PC-9 (cell line): ENCODE measurements around the gene SLC51A. TPM values are rescaled to one million over a fixed set of nuclear protein-coding genes. Genes with fewer than 3 reads are reported as not detected.

Experiments used
- BruUV-seq: library from RNA; stranded (reverse); fragments of 400-500 nt; replicated peaks from 2 replicates; lab custom pipeline; 2021; lab: Mats Ljungman, UMichigan
- CTCF ChIA-PET: fragments of 300-600 bp; sonication (Branson Sonifier 250); formaldehyde crosslinking; loops from one replicate; lab custom pipeline; 2022; ENCODE audit warnings: antibody characterized with exemption; lab: Charles Lee
- POLR2A ChIA-PET: fragments of 300-600 bp; sonication (Branson Sonifier 250); formaldehyde crosslinking; loops from one replicate; lab custom pipeline; 2022; ENCODE audit warnings: antibody characterized with exemption; ENCODE audit not compliant: unreplicated experiment; lab: Charles Lee
- DNase-seq, 2 experiments: peaks; one replicate each; pipeline versions ENCODE4 v3.0.0 to v3.0.0-alpha.2; 2015 to 2022; ENCODE audit warnings: mixed read lengths in 1 of 2
- H2AFZ ChIP-seq: fragments of 200-600 bp; sonication (generic); 2 replicates; pipeline ENCODE4 v1.8.1; 2017; ENCODE audit warnings: antibody characterized with exemption
- H3F3A ChIP-seq: fragments of 200-600 bp; sonication (generic); 2 replicates; pipeline ENCODE4 v1.8.1; 2017; ENCODE audit warnings: antibody characterized with exemption, mild to moderate bottlenecking, low read depth; ENCODE audit not compliant: insufficient read depth
- H3K27ac ChIP-seq: fragments of 200-600 bp; sonication (generic); 2 replicates; pipeline ENCODE4 v1.6.1; 2016; ENCODE audit warnings: mixed run types
- H3K27me3 ChIP-seq: fragments of 200-600 bp; sonication (generic); 2 replicates; pipeline ENCODE4 v1.6.1; 2016; ENCODE audit warnings: low read depth, mixed run types; ENCODE audit not compliant: insufficient read depth
- H3K36me3 ChIP-seq: fragments of 200-600 bp; sonication (generic); 2 replicates; pipeline ENCODE4 v1.6.1; 2016; ENCODE audit warnings: low read depth, mixed run types
- H3K4me1 ChIP-seq: fragments of 200-600 bp; sonication (generic); replicated peaks from 2 replicates; pipeline ENCODE4 v1.6.1; 2016; ENCODE audit warnings: mixed run types; ENCODE audit not compliant: insufficient read depth
- H3K4me2 ChIP-seq: fragments of 200-600 bp; sonication (generic); 2 replicates; pipeline ENCODE4 v1.6.1; 2017; ENCODE audit warnings: mixed run types
- H3K4me3 ChIP-seq: fragments of 200-600 bp; sonication (generic); 2 replicates; pipeline ENCODE4 v1.6.1; 2016; ENCODE audit warnings: mixed run types
- H3K79me2 ChIP-seq: fragments of 200-600 bp; sonication (generic); 2 replicates; pipeline ENCODE4 v1.6.1; 2017; ENCODE audit warnings: low read depth, mixed run types
- H3K9me2 ChIP-seq: fragments of 200-600 bp; sonication (generic); 2 replicates; pipeline ENCODE4 v1.8.1; 2017; ENCODE audit warnings: mild to moderate bottlenecking; ENCODE audit not compliant: insufficient read depth
- H3K9me3 ChIP-seq: fragments of 200-600 bp; sonication (generic); 2 replicates; pipeline ENCODE4 v1.8.1; 2016; ENCODE audit warnings: low read depth; ENCODE audit not compliant: insufficient read depth
- H4K20me1 ChIP-seq: fragments of 200-600 bp; sonication (generic); 2 replicates; pipeline ENCODE4 v1.8.1; 2017; ENCODE audit not compliant: insufficient read depth
- CTCF ChIP-seq: fragments of 200-600 bp; sonication (generic); conservative IDR thresholded peaks from 2 replicates; pipeline ENCODE4 v1.6.1; 2017; ENCODE audit warnings: mixed run types, antibody characterized with exemption, mild to moderate bottlenecking, moderate library complexity
- EZH2 ChIP-seq: fragments of 200-600 bp; sonication (generic); IDR thresholded peaks from 2 replicates; pipeline ENCODE4 v1.8.0; 2017; ENCODE audit warnings: antibody characterized with exemption, low read depth
- intact Hi-C: fragments of 100-400 bp; cut with micrococcal nuclease; formaldehyde crosslinking; loops from one replicate; pipeline ENCODE4 v1.10.0; 2022; ENCODE audit not compliant: unreplicated experiment
- total RNA-seq: library from RNA; stranded (reverse); gene quantifications from 2 replicates; pipeline ENCODE4 v1.2.3, GENCODE V29; 2021

The SLC51A gene
- total RNA-seq, 1 experiment from 2014 or later, result 10.3 TPM

GRCh38 chr3:196236223-196236622 is 19.9 kb downstream of the SLC51A start:
- no peak for DNase-seq
- H2AFZ ChIP-seq, result no peak overlapping the region
- H3K4me2 ChIP-seq, result no peak overlapping the region
- no peaks in the 10 kb centered on the region for H3K9me2 ChIP-seq
- no peak overlapping the region for H3K27ac ChIP-seq
- H3K27me3 ChIP-seq, result no peaks in the 10 kb centered on the region
- H3K79me2 ChIP-seq, result no peaks in the 10 kb centered on the region
- ChIA-PET POLR2A (interaction anchor here (0.7 kb wide), 1 partner anchor 973 kb away, joined by 8 read pairs; no protein-coding TSS in a partner anchor), CTCF (interaction anchor here (0.6 kb wide), 1 partner anchor 31 kb away, joined by 3 read pairs; no protein-coding TSS in a partner anchor)
- H3F3A ChIP-seq, result no peaks in the 10 kb centered on the region; the same call in 1 of the 2 replicates
- intact Hi-C loops, result no loop called here
- no peaks in the 10 kb centered on the region for H3K9me3 ChIP-seq
- TF ChIP-seq EZH2, result no peak
- TF ChIP-seq CTCF, result no peak
- H4K20me1 ChIP-seq, result no peaks in the 10 kb centered on the region
- H3K36me3 ChIP-seq, result peaks cover 8% of the 10 kb centered on the region
- H3K4me3 ChIP-seq, result no peak overlapping the region
- no peaks in the 10 kb centered on the region for H3K4me1 ChIP-seq
- BruUV-seq, result no TSS peak

GRCh38 chr3:196237203-196237602 is 20.9 kb downstream of the SLC51A start:
- Histone ChIP-seq H3K9me3 (no peaks in the 10 kb centered on the region), H3K4me2 (no peak overlapping the region), H3F3A (no peaks in the 10 kb centered on the region; the same call in 1 of the 2 replicates), H3K79me2 (no peaks in the 10 kb centered on the region), H2AFZ (no peak overlapping the region), H3K4me3 (no peak overlapping the region), H3K36me3 (peaks cover 18% of the 10 kb centered on the region), H3K4me1 (no peaks in the 10 kb centered on the region), H4K20me1 (no peaks in the 10 kb centered on the region), H3K9me2 (no peaks in the 10 kb centered on the region), H3K27me3 (no peaks in the 10 kb centered on the region), H3K27ac (no peak overlapping the region)
- ChIA-PET POLR2A (no interaction called here), CTCF (no interaction called here)
- no TSS peak for BruUV-seq
- intact Hi-C loops, result no loop called here
- TF ChIP-seq CTCF (no peak), EZH2 (no peak)
- DNase-seq, result no peak

- DNase-seq, result no peak
- ChIA-PET CTCF (no interaction called here), POLR2A (no interaction called here)
- Histone ChIP-seq H3K36me3 (peaks cover 21% of the 10 kb centered on the region), H4K20me1 (no peaks in the 10 kb centered on the region), H3K9me2 (no peaks in the 10 kb centered on the region), H3K27me3 (no peaks in the 10 kb centered on the region), H3K9me3 (no peaks in the 10 kb centered on the region), H3K4me3 (no peak overlapping the region), H3K79me2 (no peaks in the 10 kb centered on the region), H3K4me1 (no peaks in the 10 kb centered on the region), H3K27ac (no peak overlapping the region), H3K4me2 (no peak overlapping the region), H3F3A (no peaks in the 10 kb centered on the region; the same call in 1 of the 2 replicates), H2AFZ (no peak overlapping the region)
- TF ChIP-seq EZH2, result no peak
- TF ChIP-seq CTCF, result no peak
- no TSS peak for BruUV-seq
- intact Hi-C loops, result no loop called here
Observed at GRCh38 chr3:196238612-196239560, 22.6 kb downstream of the SLC51A start.
